8988T (cell line): Measurements from ENCODE around the gene TNS1.

Experiments used
- DNase-seq: peaks from one replicate; pipeline ENCODE4 v3.0.0; 2011

TNS1 gene

DNA sequence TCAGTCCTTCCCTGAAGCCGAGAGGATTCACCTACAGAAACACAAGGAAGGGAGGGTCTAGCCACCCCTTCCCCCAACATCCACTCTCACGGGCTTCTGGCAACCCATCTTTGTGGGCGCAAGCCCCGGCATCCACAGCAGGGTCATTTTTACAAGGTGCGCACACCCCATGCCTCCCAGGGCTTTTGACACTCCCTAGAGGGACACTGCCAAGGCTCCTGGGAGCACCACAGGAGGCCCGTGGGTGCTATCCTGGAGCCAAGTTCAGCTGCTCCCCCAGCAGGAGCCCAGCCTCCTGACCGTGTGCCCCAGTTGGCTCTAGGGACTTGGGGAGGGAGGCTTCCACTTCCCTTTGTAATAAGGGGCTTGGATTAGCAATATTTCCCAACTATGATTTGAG lies 251.6 kb downstream of the TNS1 start:
- DNase-seq = no peak
